Stimulated activated CD4-positive, alpha-beta T cell treated with anti-CD3 and anti-CD28 coated beads, TNF-alpha, amount 100 ng/mL, for 48 hours (primary cell): ENCODE data around the gene ZNF586.
A peak's percentile ranks its signal among the peaks of the same experiment; 100 is the strongest.
"Not testable (repeated sequence)": the region's sequence is repeated elsewhere in the genome, so short reads cannot be mapped to it uniquely, and the experiment has no call there.

ENCODE experiments used
- DNase-seq, 3 donors: peaks; one replicate each; pipeline ENCODE4 v3.0.0-alpha.2; 2020; ENCODE audit warnings: low read depth in 3 of 3

ZNF586 gene

DNA sequence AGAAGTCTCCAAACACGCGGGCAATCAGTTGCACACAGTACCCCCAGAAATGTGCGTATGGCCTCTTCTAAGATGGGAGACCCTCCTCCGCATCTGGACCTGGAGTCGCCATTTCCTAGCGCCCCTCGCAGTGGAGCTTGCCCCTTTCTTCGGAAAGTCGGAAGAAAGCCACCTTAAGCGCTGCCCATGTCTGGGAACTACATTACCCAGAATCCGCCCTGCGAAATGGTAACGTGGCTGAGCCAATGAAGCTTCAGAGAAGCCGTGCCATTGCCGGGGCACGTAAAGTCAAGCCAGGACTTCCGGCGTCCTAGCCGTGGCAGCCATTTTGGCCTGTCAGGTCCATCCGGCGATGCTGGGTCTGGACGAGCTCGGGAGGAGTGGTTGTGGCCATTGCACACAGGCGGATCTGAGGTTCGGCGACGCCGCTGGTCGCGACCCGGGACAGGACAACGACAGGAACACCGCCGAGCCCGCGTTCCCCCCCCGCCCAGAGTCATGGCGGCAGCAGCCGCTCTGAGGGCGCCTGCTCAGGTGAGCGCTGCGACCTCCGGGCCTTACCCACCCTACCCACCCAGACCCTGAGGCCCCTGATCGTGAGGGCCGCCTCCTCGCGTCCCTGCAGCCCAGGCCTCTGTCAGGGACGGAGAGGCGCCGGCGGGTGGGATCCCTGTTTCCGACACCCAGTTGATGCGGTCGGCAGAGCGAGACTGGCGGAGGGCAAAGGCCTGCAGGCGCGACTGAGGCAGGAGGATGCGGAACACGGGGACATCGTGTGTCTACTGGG lies at the start of gene ZNF586:
Gene ZNF586 (plus strand): TSS at position 332 of the 787 bp plus-strand sequence. CDS start 167 bp downstream, at position 499.
- DNase-seq = peak; percentile 71 to 80 (median 72)

- DNase-seq = no peak
Measured at GRCh38 chr19:57719901-57720519, 49.5 kb upstream of the ZNF586 start.

GRCh38 chr19:57720878-57721277 lies 48.6 kb upstream of the ZNF586 start:
- DNase-seq = no peak

- DNase-seq = not testable (repeated sequence)
Measured at GRCh38 chr19:57738320-57738719, 31.2 kb upstream of the ZNF586 start.

DNA sequence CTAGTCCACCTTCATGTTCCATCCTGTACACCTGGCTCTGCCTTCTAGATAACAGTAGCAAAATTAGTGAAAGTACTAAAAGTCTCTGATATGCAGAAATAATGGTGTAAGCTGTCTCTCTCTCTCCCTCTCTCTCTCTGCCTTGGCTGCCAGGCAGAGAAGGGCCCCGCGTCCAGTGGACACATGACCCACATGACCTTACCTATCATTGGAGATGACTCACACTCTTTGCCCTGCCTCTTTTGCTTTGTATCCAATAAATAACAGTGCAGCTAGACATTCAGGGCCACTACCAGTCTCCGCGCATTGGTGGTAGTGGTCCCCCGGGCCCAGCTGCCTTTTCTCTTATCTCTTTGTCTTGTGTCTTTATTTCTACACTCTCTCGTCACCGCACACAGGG lies 30.7 kb upstream of the ZNF586 start:
- DNase-seq = not testable (repeated sequence)

- DNase-seq = peak; percentile 65 to 72 (median 68)
Measured at GRCh38 chr19:57746580-57747471, 22.6 kb upstream of the ZNF586 start, which contains the start of gene ZNF776. ZNF776 (plus strand) TSS chr19:57746815; CDS start chr19:57747059, 244 bp downstream.

GRCh38 chr19:57747472-57747807 lies 22.0 kb upstream of the ZNF586 start:
- no peak for DNase-seq

DNA sequence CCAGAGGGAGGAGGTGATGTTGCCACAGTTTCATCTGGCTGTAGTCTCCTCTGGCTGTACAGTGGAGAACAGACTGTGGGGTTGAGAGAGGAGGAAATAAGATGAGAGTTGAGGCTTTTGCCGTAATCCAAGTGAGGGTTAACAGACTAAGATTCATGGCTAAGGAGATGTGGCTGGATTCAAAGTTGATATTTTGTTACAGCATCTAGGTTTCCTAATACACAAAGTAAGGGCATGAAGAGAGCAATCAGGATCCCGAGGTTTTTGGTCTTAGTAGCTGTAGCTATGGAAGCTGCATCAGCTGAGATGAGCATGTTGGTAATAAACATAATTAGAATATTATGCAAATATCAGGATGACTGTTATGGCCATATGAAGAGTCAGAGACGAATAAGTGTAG lies 21.4 kb upstream of the ZNF586 start:
- no peak for DNase-seq

DNA sequence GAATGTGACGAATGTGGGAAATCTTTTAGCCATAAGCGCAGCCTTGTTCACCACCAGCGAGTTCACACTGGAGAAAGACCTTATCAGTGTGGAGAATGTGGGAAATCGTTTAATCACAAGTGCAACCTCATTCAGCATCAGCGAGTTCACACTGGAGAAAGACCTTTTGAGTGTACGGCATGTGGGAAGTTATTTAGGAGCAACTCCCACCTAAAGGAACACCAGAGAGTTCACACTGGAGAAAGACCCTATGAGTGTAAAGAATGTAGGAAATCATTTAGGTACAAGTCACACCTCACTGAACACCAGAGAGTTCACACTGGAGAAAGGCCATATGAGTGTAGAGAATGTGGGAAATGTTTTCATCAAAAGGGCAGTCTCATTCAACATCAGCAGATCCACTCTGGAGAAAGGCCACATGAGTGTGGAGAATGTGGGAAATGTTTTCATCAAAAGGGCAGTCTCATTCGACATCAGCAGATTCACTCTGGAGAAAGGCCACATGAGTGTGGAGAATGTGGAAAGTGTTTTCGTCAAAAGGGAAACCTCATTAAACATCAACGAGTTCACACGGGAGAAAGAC lies 15.3 kb upstream of the ZNF586 start:
- DNase-seq = no peak

DNA sequence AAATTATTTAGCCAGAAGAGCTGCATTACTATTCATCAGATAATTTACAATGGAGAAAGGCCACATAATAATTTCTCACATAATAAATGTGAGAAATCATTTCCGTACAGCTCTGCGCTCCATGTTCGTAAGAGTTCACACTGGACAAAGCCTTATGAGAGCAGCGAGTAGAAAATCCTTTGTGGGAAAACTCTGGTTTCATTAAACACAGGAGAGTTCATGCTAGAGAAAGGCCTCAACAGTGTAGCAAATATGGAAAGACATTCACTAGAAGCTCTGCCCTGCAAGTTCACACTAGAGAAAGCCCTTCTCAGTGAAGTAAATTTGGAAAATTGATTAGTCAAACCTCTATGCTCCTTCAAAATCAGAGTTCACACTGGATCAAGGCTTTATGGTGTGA lies 14.4 kb upstream of the ZNF586 start:
- DNase-seq = no peak

DNA sequence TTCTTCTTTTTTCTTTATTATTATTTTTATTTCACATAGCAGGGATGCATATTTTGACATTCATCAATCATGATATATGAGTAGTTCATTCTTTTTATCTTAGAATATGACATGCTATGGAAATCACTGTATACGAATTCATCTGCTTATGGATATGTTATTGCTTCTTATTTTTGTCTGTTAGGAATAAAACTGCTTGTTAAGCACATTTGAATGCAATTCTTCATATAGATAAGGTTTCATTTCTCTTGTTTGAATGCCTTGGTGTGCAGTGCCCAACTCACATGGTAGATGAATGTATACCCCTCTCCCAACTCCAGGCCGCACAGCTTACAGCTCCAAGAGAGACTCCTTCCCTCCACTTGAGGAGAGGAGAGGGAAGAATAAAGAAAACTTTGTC lies 11.5 kb upstream of the ZNF586 start:
- DNase-seq = no peak

GRCh38 chr19:57759096-57759495 lies 10.4 kb upstream of the ZNF586 start:
- DNase-seq = no peak

DNA sequence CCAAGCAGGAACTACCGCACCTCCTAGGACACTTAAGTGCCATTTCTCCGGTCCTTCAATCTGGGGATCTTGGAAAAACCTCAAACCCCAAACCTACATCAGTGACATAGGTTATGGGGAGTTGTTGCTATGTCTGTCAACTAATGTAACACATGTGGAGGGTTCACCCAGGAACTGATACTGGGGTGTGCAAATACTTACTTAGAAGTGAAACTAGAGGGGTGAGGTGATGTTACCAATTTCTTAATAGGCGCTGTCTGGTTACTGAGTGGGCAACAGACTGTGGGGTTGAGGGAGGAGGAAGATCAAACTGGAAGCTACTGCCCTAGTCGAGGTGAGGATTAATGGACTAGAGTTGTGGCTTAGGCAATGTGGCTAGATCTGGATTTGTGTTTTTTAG lies 1.9 kb downstream of the ZNF586 start:
- no peak for DNase-seq

DNA sequence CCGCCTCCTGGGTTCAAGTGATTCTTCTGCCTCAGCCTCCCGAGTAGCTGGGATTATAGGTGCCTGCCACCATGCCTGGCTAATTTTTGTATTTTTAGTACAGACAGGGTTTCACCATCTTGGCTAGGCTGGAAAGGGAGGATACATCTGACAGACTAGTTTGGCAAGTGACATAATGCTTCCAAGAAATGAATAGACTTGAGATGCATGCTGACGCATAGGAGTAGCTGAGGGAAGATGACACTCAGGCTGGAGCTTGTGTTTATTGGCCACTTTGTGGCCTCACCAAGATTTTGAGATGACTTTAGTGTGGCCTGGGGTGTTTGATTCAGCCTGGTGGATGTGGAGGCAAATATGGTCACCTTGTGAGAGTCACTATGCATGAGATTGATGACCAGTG lies 4.0 kb downstream of the ZNF586 start:
- no peak for DNase-seq

- DNase-seq = no peak
Measured at GRCh38 chr19:57776764-57777296, 7.4 kb downstream of the ZNF586 start.

DNA sequence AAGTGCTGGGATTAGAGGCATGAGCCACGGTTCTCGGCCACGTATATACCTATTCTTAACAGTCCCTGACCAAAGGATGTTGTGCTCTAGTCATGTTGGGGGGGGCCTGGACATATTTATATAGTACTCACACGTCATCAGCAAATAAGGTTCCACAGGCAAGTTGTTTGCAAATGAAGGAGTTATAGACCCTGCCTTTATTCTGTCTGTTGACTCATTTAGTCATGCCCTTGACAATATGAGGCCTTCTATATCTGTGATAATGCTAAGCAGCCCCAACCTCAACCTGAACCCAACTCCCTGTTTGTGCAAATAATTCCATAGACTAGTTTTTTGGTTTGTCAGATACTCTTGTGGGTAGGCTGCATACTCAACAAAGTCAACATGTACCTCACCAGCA lies 8.9 kb downstream of the ZNF586 start:
- no peak for DNase-seq

GRCh38 chr19:57779220-57779845 lies 9.9 kb downstream of the ZNF586 start:
- no peak for DNase-seq

GRCh38 chr19:57786286-57786685 lies 16.8 kb downstream of the ZNF586 start:
- no peak for DNase-seq

GRCh38 chr19:57786906-57787305 lies 17.4 kb downstream of the ZNF586 start:
- no peak for DNase-seq

- no peak for DNase-seq
Measured at GRCh38 chr19:57788114-57788692, 18.7 kb downstream of the ZNF586 start.

- no peak for DNase-seq
Measured at GRCh38 chr19:57789288-57789687, 19.8 kb downstream of the ZNF586 start.
